ENCODE results near the gene MYT1.

Gene MYT1

DNA sequence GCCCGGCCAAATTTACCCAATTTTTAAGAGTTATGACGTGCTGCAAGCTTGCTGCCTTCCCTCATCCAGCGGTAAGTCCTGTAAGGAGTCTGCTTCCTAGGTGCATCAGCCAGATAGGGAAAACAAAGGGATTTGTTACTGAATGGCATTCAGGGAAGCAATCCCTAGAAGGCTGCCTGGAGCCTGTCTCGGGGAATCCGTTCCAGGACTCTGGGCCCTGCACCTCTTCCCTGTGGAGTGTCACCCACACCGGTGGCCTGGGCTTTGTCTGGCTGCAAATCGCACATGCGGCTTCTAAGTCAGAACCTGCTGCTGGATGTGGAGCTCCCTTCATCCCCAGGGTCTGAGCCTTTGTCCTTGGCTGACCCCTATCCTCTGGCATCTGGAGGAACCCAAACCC lies 7.0 kb downstream of the MYT1 start:
- TF ChIP-seq CREB1 (IDR thresholded peaks at IDR 0.05; ENCODE audit: low read depth): no peak
- no peak for TF ChIP-seq EP300 (IDR thresholded peaks at IDR 0.05; ENCODE audit: borderline replicate concordance)
- TF ChIP-seq NFIC (IDR thresholded peaks at IDR 0.05): no peak
- no peak for TF ChIP-seq USF1 (IDR thresholded peaks at IDR 0.05)
- TF ChIP-seq TAF1 (IDR thresholded peaks at IDR 0.05; ENCODE audit: low read depth): no peak
- TF ChIP-seq FOXM1 (IDR thresholded peaks at IDR 0.05; ENCODE audit: borderline replicate concordance, low read depth): no peak
- TF ChIP-seq CEBPB (IDR thresholded peaks at IDR 0.05): no peak
- no peak for TF ChIP-seq EGR1 (IDR thresholded peaks at IDR 0.05)
- TF ChIP-seq, protein P1, sequence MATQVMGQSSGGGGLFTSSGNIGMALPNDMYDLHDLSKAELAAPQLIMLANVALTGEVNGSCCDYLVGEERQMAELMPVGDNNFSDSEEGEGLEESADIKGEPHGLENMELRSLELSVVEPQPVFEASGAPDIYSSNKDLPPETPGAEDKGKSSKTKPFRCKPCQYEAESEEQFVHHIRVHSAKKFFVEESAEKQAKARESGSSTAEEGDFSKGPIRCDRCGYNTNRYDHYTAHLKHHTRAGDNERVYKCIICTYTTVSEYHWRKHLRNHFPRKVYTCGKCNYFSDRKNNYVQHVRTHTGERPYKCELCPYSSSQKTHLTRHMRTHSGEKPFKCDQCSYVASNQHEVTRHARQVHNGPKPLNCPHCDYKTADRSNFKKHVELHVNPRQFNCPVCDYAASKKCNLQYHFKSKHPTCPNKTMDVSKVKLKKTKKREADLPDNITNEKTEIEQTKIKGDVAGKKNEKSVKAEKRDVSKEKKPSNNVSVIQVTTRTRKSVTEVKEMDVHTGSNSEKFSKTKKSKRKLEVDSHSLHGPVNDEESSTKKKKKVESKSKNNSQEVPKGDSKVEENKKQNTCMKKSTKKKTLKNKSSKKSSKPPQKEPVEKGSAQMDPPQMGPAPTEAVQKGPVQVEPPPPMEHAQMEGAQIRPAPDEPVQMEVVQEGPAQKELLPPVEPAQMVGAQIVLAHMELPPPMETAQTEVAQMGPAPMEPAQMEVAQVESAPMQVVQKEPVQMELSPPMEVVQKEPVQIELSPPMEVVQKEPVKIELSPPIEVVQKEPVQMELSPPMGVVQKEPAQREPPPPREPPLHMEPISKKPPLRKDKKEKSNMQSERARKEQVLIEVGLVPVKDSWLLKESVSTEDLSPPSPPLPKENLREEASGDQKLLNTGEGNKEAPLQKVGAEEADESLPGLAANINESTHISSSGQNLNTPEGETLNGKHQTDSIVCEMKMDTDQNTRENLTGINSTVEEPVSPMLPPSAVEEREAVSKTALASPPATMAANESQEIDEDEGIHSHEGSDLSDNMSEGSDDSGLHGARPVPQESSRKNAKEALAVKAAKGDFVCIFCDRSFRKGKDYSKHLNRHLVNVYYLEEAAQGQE (IDR thresholded peaks at IDR 0.05; ENCODE audit: low read depth): no peak
- TF ChIP-seq, protein P2, sequence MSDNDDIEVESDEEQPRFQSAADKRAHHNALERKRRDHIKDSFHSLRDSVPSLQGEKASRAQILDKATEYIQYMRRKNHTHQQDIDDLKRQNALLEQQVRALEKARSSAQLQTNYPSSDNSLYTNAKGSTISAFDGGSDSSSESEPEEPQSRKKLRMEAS (IDR thresholded peaks at IDR 0.05): no peak
- TF ChIP-seq TCF12 (IDR thresholded peaks at IDR 0.05; ENCODE audit: low read depth): no peak
- no peak for TF ChIP-seq TEAD4 (IDR thresholded peaks at IDR 0.05)
- no peak for TF ChIP-seq RAD21 (IDR thresholded peaks at IDR 0.05; ENCODE audit: low read depth)
- TF ChIP-seq ZBTB7A (IDR thresholded peaks at IDR 0.05; ENCODE audit: low read depth): no peak
- TF ChIP-seq YY1 (IDR thresholded peaks at IDR 0.05; ENCODE audit: low read depth): no peak

- TF ChIP-seq FOXM1 (IDR thresholded peaks at IDR 0.05; ENCODE audit: borderline replicate concordance, low read depth) (no peak), TCF12 (IDR thresholded peaks at IDR 0.05; ENCODE audit: low read depth) (no peak), EP300 (IDR thresholded peaks at IDR 0.05; ENCODE audit: borderline replicate concordance) (no peak), CEBPB (IDR thresholded peaks at IDR 0.05) (no peak), EGR1 (IDR thresholded peaks at IDR 0.05) (no peak), USF1 (IDR thresholded peaks at IDR 0.05) (no peak), TAF1 (IDR thresholded peaks at IDR 0.05; ENCODE audit: low read depth) (no peak), CREB1 (IDR thresholded peaks at IDR 0.05; ENCODE audit: low read depth) (no peak), YY1 (IDR thresholded peaks at IDR 0.05; ENCODE audit: low read depth) (no peak), RAD21 (IDR thresholded peaks at IDR 0.05; ENCODE audit: low read depth) (no peak), TEAD4 (IDR thresholded peaks at IDR 0.05) (no peak), ZBTB7A (IDR thresholded peaks at IDR 0.05; ENCODE audit: low read depth) (no peak), NFIC (IDR thresholded peaks at IDR 0.05) (no peak)
- TF ChIP-seq, protein P2 (IDR thresholded peaks at IDR 0.05): no peak
- TF ChIP-seq, protein P1 (IDR thresholded peaks at IDR 0.05; ENCODE audit: low read depth): no peak
Observed at GRCh38 chr20:64173116-64173515, 8.9 kb downstream of the MYT1 start.

GRCh38 chr20:64176551-64176950 lies 12.3 kb downstream of the MYT1 start:
- no peak for TF ChIP-seq TAF1 (IDR thresholded peaks at IDR 0.05; ENCODE audit: low read depth)
- TF ChIP-seq CREB1 (IDR thresholded peaks at IDR 0.05; ENCODE audit: low read depth): no peak

DNA sequence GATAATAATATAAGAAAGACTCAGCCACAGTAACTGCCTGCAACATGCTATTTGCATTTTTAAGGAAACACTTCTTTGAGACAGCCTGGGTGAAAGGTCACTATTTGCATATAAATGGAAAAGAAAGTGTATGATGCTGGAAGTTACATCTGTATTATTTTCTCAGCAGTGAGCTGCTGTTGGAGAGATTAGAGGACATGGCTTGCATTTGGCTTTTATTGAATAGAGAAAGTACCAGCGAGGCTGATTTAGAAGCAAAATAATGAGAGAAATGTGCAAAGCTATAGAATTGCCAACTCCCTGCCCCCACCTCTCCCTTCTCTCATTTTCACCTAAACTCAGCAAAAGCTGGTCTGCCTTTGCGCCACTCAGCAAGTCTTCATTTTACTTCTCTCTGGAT lies 12.7 kb downstream of the MYT1 start:
- no peak for TF ChIP-seq USF1 (IDR thresholded peaks at IDR 0.05)
- TF ChIP-seq YY1 (IDR thresholded peaks at IDR 0.05; ENCODE audit: low read depth): no peak
- TF ChIP-seq TEAD4 (IDR thresholded peaks at IDR 0.05): no peak
- TF ChIP-seq EGR1 (IDR thresholded peaks at IDR 0.05): no peak
- no peak for TF ChIP-seq NFIC (IDR thresholded peaks at IDR 0.05)
- no peak for TF ChIP-seq RAD21 (IDR thresholded peaks at IDR 0.05; ENCODE audit: low read depth)
- TF ChIP-seq CREB1 (IDR thresholded peaks at IDR 0.05; ENCODE audit: low read depth): no peak
- TF ChIP-seq EP300 (IDR thresholded peaks at IDR 0.05; ENCODE audit: borderline replicate concordance): no peak
- no peak for TF ChIP-seq CEBPB (IDR thresholded peaks at IDR 0.05)
- TF ChIP-seq TAF1 (IDR thresholded peaks at IDR 0.05; ENCODE audit: low read depth): no peak
- no peak for TF ChIP-seq ZBTB7A (IDR thresholded peaks at IDR 0.05; ENCODE audit: low read depth)
- TF ChIP-seq, protein P1 (IDR thresholded peaks at IDR 0.05; ENCODE audit: low read depth): no peak
- TF ChIP-seq FOXM1 (IDR thresholded peaks at IDR 0.05; ENCODE audit: borderline replicate concordance, low read depth): no peak
- no peak for TF ChIP-seq TCF12 (IDR thresholded peaks at IDR 0.05; ENCODE audit: low read depth)
- TF ChIP-seq, protein P2 (IDR thresholded peaks at IDR 0.05): no peak

Measured in Ishikawa (cell line).